Erythroblast (primary cell): ENCODE data around the gene KITLG.

Source experiments
- GATA1 ChIP-seq: IDR thresholded peaks from 2 replicates; pipeline ENCODE4 v1.6.1; 2011; ENCODE audit warnings: low read depth, mild to moderate bottlenecking, control low read depth, low read length, moderate library complexity
- POLR2A ChIP-seq: IDR thresholded peaks from 2 replicates; pipeline ENCODE4 v1.6.1; 2011; ENCODE audit warnings: mild to moderate bottlenecking, low read length

DNA sequence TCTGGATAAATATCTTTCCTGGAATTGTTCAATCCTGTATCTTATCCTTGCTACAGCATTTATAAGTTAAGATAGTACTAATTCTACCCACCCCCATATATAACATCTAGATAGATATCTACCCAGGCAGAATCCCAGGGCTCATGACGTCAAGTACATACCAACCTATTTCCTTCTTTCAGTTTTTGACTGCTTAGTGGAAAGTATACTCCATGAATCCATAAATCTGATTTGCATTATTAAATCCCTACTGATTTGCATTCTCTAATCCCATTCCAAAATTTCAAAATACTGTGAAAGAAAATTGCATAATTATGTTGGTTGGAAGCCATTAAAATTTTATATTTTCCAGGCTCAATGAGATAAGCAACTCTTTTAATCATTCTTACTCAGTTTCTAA lies 111.7 kb downstream of the KITLG start:
- TF ChIP-seq POLR2A (no peak), GATA1 (no peak)
